ENCODE results near the gene CCNB1IP1. TPM values are rescaled to one million over a fixed set of nuclear protein-coding genes. Genes with fewer than 3 reads are reported as not detected.

The CCNB1IP1 gene
- total RNA-seq, 2 donors from 2014 or later: 52.9 to 71.1 TPM

DNA sequence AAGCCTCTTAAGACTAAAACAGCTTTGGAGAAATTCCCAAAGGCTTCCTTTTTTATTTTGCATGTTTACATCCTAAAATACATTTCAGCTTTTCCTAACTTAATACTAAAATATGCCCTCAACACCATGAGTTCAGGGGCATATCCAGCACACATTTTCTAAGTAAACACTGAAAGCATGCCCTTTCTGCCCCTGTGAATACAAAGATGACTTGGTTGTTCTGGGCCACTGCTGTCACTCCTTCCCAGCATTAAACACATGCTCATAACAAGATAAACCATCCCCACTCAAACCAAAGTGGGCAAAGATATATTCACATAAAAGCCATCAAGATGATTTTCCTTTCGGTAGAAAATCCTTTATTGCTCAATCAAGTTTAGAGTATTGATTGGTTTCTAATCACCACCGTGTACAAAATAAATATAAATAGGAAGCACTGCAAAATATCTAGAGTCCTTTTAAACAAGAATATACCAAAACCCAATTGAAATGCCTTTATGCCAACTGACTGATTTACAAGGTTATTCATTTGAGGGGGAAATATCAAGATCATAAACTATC is 1.9 kb downstream of the CCNB1IP1 start:
- DNase-seq (ENCODE audit: low spot score): no peak
- H3K9me3 ChIP-seq: no peaks in the 10 kb centered on the region
- H3K4me1 ChIP-seq: peaks cover 2 to 25% of the 10 kb centered on the region in 2 donors
- peak overlapping the region in 1 of 2 donors; percentile 0 for H3K4me3 ChIP-seq
- H3K36me3 ChIP-seq: peaks cover 20% of the 10 kb centered on the region
- no peaks in the 10 kb centered on the region for H3K27me3 ChIP-seq
- no peak overlapping the region for H3K27ac ChIP-seq
- TF ChIP-seq, protein P1, sequence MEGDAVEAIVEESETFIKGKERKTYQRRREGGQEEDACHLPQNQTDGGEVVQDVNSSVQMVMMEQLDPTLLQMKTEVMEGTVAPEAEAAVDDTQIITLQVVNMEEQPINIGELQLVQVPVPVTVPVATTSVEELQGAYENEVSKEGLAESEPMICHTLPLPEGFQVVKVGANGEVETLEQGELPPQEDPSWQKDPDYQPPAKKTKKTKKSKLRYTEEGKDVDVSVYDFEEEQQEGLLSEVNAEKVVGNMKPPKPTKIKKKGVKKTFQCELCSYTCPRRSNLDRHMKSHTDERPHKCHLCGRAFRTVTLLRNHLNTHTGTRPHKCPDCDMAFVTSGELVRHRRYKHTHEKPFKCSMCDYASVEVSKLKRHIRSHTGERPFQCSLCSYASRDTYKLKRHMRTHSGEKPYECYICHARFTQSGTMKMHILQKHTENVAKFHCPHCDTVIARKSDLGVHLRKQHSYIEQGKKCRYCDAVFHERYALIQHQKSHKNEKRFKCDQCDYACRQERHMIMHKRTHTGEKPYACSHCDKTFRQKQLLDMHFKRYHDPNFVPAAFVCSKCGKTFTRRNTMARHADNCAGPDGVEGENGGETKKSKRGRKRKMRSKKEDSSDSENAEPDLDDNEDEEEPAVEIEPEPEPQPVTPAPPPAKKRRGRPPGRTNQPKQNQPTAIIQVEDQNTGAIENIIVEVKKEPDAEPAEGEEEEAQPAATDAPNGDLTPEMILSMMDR (IDR thresholded peaks at IDR 0.05): no peak

DNA sequence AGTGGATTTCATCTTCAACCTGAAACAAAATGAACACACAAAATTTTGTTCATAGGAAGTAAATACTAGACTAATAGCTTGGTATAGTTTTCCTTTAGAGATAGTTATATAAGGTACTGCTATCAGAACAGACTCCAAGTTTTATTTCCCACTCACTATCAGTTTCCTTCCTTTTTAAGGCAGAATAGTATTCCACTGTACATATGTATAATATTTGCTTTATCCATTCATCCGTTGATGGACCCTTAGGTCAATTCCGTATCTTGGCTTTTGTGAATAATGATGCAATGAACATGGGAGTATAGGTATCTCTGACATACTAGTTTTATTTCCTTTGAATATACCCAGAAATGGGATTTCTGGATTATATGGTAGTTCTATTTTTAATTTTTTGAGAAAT is 3.7 kb downstream of the CCNB1IP1 start:
- H3K27me3 ChIP-seq: no peaks in the 10 kb centered on the region
- H3K27ac ChIP-seq: no peak overlapping the region
- DNase-seq (ENCODE audit: low spot score): no peak
- peaks cover 36% of the 10 kb centered on the region for H3K36me3 ChIP-seq
- H3K4me1 ChIP-seq: peaks cover 2 to 25% of the 10 kb centered on the region in 2 donors
- TF ChIP-seq, protein P1 (IDR thresholded peaks at IDR 0.05): no peak
- H3K9me3 ChIP-seq: no peaks in the 10 kb centered on the region
- no peak overlapping the region for H3K4me3 ChIP-seq

DNA sequence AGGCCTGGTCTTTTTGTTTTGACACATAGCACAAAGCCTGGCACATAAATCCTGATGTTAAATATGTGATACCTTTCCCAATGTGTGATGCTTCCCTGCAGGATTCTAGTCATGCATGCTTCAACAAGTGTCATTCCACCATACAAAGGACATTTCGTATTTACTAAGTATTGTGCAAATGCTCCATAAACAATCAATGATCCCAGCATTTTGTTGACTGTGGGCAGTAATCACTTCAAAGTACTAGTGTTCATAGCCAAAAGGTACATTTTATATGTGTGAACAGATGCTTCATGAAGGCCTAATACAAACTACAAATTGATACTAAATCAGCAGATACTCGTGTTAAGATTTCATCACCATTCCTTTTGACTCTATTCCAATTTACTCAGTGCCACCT is 4.4 kb downstream of the CCNB1IP1 start:
- Histone ChIP-seq H3K9me3 (no peaks in the 10 kb centered on the region), H3K27me3 (no peaks in the 10 kb centered on the region), H3K27ac (no peak overlapping the region), H3K4me1 (peaks cover 2 to 25% of the 10 kb centered on the region in 2 donors), H3K36me3 (peaks cover 40% of the 10 kb centered on the region), H3K4me3 (no peak overlapping the region)
- DNase-seq (ENCODE audit: low spot score): no peak
- TF ChIP-seq, protein P1 (IDR thresholded peaks at IDR 0.05): no peak

- Histone ChIP-seq H3K9me3 (no peaks in the 10 kb centered on the region), H3K4me1 (peaks cover 0 to 21% of the 10 kb centered on the region in 2 donors), H3K27me3 (no peaks in the 10 kb centered on the region), H3K36me3 (peaks cover 53% of the 10 kb centered on the region), H3K4me3 (no peak overlapping the region), H3K27ac (no peak overlapping the region)
- TF ChIP-seq, protein P1 (IDR thresholded peaks at IDR 0.05): peak; percentile 75 to 82
- no peak for DNase-seq (ENCODE audit: low spot score)
Measured at GRCh38 chr14:20327005-20327869, 5.8 kb downstream of the CCNB1IP1 start.

DNA sequence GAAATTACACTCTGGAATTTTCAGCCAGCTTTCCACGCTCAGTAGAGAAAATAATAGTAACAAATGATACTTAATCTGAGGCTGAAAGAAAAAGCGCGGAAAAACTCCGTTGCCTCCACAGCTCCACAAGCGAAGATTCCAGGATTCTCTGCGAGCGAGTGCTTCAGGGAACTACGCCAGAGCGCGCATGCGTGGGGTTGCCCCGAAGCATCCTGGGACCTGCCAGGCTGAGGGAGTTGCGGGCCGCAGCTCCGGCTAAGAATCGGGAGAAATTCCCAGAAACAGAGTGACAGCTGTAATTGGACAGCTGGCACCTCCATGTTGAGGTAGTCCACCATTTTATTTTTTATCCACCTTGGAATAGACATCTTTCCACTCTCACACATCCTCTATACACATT is 15.4 kb downstream of the CCNB1IP1 start:
- H3K9me3 ChIP-seq: no peaks in the 10 kb centered on the region
- no peak overlapping the region for H3K4me3 ChIP-seq
- peaks cover 88% of the 10 kb centered on the region for H3K36me3 ChIP-seq
- H3K27me3 ChIP-seq: no peaks in the 10 kb centered on the region
- no peaks in the 10 kb centered on the region for H3K4me1 ChIP-seq
- TF ChIP-seq, protein P1 (IDR thresholded peaks at IDR 0.05): no peak
- no peak for DNase-seq (ENCODE audit: low spot score)
- no peak overlapping the region for H3K27ac ChIP-seq

Measured in right atrium auricular region (tissue), 2 donors.